Fibroblast of lung (primary cell): ENCODE results near the gene C1orf115.

ENCODE experiments used
- CTCF ChIP-seq, 2 donors: IDR thresholded peaks in 1 of 2; conservative IDR thresholded peaks in 1 of 2; 1 replicate in 1 of 2; 2 replicates in 1 of 2; pipeline ENCODE4 v1.5.1; 2011 to 2012; ENCODE audit warnings: low read length in 2 of 2, control low read depth in 1 of 2, inconsistent platforms in 1 of 2, low read depth in 1 of 2, mild to moderate bottlenecking in 1 of 2
- EZH2 ChIP-seq: IDR thresholded peaks from 2 replicates; pipeline ENCODE4 v1.5.1; 2012; ENCODE audit warnings: low read length, control low read depth, mild to moderate bottlenecking; ENCODE audit errors: missing control alignments

DNA sequence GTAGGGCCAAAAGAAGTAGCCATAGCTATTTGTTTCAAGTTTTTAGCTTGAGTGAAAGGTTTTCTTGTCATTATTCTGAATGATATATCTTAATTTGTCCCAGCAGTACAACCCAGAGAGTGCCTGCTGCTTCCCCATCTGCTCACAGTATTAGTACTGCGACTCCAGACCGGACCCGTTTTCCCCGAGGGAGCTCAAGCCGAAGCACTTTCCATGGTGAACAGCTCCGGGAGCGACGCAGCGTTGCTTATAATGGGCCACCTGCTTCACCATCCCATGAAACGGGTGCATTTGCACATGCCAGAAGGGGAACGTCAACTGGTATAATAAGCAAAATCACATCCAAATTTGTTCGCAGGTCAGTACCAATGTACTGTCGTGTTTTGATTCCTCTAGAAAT lies 37.2 kb upstream of the C1orf115 start:
- no peak for TF ChIP-seq CTCF (conservative IDR thresholded peaks at IDR 0.05 in 1 of 2, IDR thresholded peaks at IDR 0.05 in 1 of 2; ENCODE audit: low read depth in 1 of 2, low read length in 2 of 2)
- no peak for TF ChIP-seq EZH2
